Ascending aorta (tissue), 2 donors: Measurements from ENCODE around the gene ZNF57. TPM values are rescaled to one million over a fixed set of nuclear protein-coding genes. Genes with fewer than 3 reads are reported as not detected.

Experiments
- DNase-seq, 2 donors: peaks; one replicate each; pipeline ENCODE4 v3.0.0-alpha.2; 2019; ENCODE audit warnings: low spot score in 2 of 2
- H3K27ac ChIP-seq, 2 donors: fragments of 200-600 bp; sonication (generic); one replicate each; pipeline ENCODE4 v1.5.1; 2016 to 2017; ENCODE audit warnings: mild to moderate bottlenecking in 1 of 2
- H3K27me3 ChIP-seq: fragments of 200-600 bp; sonication (generic); one replicate; pipeline ENCODE4 v1.5.1; 2017
- H3K36me3 ChIP-seq, 2 donors: fragments of 200-600 bp; sonication (generic); one replicate each; pipeline ENCODE4 v1.5.1; 2016
- H3K4me1 ChIP-seq, 2 donors: fragments of 200-600 bp; sonication (generic); one replicate each; pipeline ENCODE4 v1.5.1; 2016 to 2017; ENCODE audit warnings: mild to moderate bottlenecking in 1 of 2
- H3K4me3 ChIP-seq, 2 donors: fragments of 200-600 bp; sonication (generic); one replicate each; pipeline ENCODE4 v1.5.1; 2016 to 2017; ENCODE audit warnings: mild to moderate bottlenecking in 1 of 2
- H3K9me3 ChIP-seq, 2 donors: fragments of 200-600 bp; sonication (generic); one replicate each; pipeline ENCODE4 v1.5.1; 2016
- CTCF ChIP-seq, 3 experiments: fragments of 200-600 bp in 2 of 3; fragments of 450-650 bp in 1 of 3; sonication (generic) in 2 of 3; IDR thresholded peaks; one replicate each; pipeline ENCODE4 v1.5.1; 2016 to 2019; ENCODE audit warnings: antibody characterized with exemption in 3 of 3, mild to moderate bottlenecking in 1 of 3, moderate library complexity in 1 of 3
- intact Hi-C: fragments of 100-400 bp; cut with DNase I; formaldehyde crosslinking; loops from one replicate; pipeline ENCODE4 v1.15.1; 2023
- total RNA-seq: library from RNA; depleted of rRNA; stranded (reverse); fragments of >200 nt; gene quantifications from one replicate; pipeline ENCODE4 v1.1.0, GENCODE V29; 2016

The ZNF57 gene
- total RNA-seq, 1 donor from 2014 or later, result 9.8 TPM

DNA sequence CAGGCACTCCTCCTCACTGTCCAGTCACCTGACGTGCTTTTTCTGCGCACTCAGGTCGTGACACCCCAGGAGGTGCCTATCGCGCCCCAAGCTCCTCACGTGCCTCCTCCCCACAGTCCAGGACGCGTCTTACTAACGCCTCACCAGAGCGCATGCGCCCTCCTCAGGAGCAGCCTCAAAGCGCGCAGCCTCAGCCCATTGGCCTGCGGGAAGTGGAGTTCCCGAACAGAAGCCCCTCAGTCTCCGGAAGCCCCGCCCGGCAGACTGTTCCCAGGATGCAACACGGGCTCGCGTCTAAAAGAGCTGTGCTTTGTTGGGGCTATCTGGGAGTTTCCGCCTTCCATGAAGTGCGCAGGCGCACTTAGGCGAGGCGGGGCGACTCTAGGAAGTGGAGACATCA, 41.9 kb upstream of the ZNF57 start:
- Histone ChIP-seq H3K4me3 (no peak overlapping the region), H3K4me1 (no peaks in the 10 kb centered on the region), H3K9me3 (peaks cover 51 to 67% of the 10 kb centered on the region in 2 donors), H3K36me3 (peaks cover 8 to 29% of the 10 kb centered on the region in 2 donors), H3K27me3 (no peaks in the 10 kb centered on the region), H3K27ac (no peak overlapping the region)
- no peak for DNase-seq
- TF ChIP-seq CTCF (IDR thresholded peaks at IDR 0.05), result no peak
- intact Hi-C loops, result loop anchor here (10.0 kb wide), 1 partner anchor 194 kb away; no protein-coding TSS in a partner anchor

DNA sequence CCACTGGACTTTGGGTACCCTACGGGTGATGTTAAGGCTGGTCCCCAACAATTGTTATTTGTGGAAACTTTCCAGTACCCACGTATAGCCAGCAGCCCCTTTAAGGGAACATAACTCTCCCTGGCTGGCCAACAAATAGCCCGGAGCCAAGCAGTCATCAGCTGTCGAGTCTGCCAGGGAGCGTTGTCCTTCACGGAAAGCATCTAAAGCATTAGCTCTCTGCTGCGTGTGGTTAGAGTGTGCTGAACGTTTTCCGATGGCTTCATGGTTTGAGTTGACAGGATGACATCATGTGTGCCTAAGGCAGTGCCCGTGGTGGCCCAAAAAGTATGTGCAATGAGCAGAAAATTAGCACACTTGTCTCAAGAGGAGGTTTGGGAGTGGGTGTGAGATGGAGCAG, 36.9 kb upstream of the ZNF57 start:
- Histone ChIP-seq H3K27me3 (no peaks in the 10 kb centered on the region), H3K36me3 (no peaks in the 10 kb centered on the region), H3K27ac (no peak overlapping the region), H3K4me1 (no peaks in the 10 kb centered on the region), H3K9me3 (peaks cover 11 to 18% of the 10 kb centered on the region in 2 donors), H3K4me3 (no peak overlapping the region)
- no peak for DNase-seq
- no peak for TF ChIP-seq CTCF (IDR thresholded peaks at IDR 0.05)
- intact Hi-C loops, result no loop called here

DNA sequence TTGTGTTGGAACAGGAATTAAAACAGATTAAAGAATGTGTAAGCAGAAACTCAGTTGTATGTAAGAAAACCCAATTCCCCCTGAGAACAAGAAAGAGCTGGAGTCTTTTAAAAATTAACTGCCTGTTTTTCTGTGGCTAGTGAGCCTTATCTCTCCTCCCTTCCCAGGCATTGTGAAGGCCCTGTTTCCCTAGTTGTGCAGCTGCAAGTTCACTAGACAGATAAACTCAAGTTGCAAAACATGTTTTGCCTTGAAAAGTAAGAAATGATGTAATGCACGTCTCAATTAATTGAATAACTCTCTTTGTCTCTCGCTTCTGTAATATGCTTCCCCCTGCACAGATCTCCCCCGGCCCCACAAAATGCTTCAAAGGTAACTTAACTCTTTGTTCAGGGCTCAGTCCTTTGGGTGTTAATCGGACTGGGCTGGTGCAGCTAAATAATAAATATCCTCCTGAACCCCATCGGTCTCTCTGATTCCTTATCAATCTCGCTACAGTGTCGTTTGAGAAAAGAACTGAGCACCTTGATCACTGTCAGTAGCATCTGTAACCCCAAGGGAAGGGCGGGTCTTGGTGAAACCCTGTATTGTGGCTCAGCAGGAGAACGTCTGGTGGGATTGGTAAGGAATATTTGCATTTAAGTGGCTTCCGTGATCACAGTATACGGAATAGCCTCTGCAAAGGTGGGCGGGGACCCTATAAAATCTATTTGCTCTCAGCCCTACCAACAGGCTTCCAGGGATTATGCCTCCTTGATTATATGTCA, 35.2 kb upstream of the ZNF57 start:
- no peaks in the 10 kb centered on the region for H3K36me3 ChIP-seq
- no peaks in the 10 kb centered on the region for H3K27me3 ChIP-seq
- peaks cover 0 to 3% of the 10 kb centered on the region in 2 donors for H3K9me3 ChIP-seq
- no peak overlapping the region for H3K27ac ChIP-seq
- intact Hi-C loops, result no loop called here
- no peak for DNase-seq
- no peak overlapping the region for H3K4me3 ChIP-seq
- TF ChIP-seq CTCF (IDR thresholded peaks at IDR 0.05), result no peak
- H3K4me1 ChIP-seq, result no peaks in the 10 kb centered on the region

- H3K27me3 ChIP-seq, result no peaks in the 10 kb centered on the region
- no peaks in the 10 kb centered on the region for H3K9me3 ChIP-seq
- H3K4me1 ChIP-seq, result no peaks in the 10 kb centered on the region
- no peaks in the 10 kb centered on the region for H3K36me3 ChIP-seq
- no peak overlapping the region for H3K4me3 ChIP-seq
- intact Hi-C loops, result no loop called here
- H3K27ac ChIP-seq, result no peak overlapping the region
- TF ChIP-seq CTCF (IDR thresholded peaks at IDR 0.05), result no peak
- DNase-seq, result no peak
Measured at GRCh38 chr19:2866495-2867024, 34.2 kb upstream of the ZNF57 start.

DNA sequence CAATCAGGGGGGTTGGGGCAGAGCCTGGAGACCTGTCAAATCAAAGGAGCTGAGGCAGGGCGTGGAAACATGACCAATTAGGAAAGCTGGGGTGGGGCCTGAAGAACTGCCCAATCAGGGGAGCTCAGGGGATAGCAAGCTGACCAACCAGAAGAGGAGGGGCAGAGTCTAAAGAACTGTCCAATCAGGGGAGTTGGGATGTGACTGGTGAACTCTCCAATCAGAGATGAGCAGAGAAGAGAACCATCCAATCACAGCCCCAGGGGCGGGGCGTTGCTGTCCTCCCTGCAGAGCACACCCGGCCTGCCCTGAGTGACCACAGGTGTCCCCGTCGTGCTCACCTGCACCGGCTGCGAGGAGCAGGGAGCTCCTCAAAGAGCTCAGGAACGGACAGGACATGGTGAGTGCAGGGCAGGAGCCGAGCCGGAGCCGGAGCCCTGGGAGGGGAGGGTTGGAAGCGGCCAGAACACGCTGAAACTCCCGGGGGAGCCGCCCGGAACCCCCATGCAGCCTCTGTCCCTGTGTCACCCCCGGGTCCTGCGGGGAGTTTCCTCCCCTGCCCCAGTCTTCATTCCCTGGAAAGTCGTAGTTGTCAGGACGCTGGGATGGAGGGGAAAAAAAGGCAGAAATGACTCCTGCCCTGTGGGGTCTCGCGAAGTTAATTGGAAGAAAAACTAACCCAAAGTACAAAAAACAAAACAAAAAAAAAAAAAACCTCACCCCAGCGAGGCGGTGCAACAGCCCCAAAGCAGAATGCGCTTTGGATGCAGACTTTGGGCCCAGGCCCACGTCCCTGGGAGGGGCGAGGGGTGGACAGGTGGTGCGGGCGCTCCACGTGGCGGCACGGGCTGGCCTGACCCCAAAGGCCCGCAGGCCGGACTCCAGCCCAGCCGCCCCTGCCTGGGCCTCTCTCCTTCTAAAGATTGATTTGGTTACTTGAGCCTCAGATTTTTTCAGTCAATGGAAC, 33.4 kb upstream of the ZNF57 start, which contains the start of gene ZNF556:
ZNF556 (plus strand) TSS at position 311 of the 967 bp plus-strand sequence; CDS start at position 398, 87 bp downstream.
- H3K27me3 ChIP-seq, result no peaks in the 10 kb centered on the region
- H3K27ac ChIP-seq, result no peak within 1 kb of the TSS
- DNase-seq, result no peak
- H3K4me3 ChIP-seq, result no peak within 1 kb of the TSS
- no peaks in the 10 kb centered on the region for H3K4me1 ChIP-seq
- no peak for TF ChIP-seq CTCF (IDR thresholded peaks at IDR 0.05)
- intact Hi-C loops, result no loop called here
- no peaks in the 10 kb centered on the region for H3K9me3 ChIP-seq
- H3K36me3 ChIP-seq, result no peaks in the 10 kb centered on the region
